GM12878 (cell line): Measurements from ENCODE around the gene DNAJC13. TPM values are rescaled to one million over a fixed set of nuclear protein-coding genes. Genes with fewer than 3 reads are reported as not detected.

ENCODE experiments used
- ATAC-seq: fragments of 200-7000 bp; cut with Tn5 transposase; 3 replicates; pipeline ENCODE4 v1.9.1; 2020; ENCODE audit warnings: mild to moderate bottlenecking, moderate library complexity
- BruUV-seq: library from RNA; stranded (reverse); fragments of 400-500 nt; replicated peaks from 2 replicates; lab custom pipeline; 2021; lab: Mats Ljungman, UMichigan
- CTCF ChIA-PET: fragments of 300-600 bp; sonication (Branson Sonifier 250); formaldehyde crosslinking; extraction: SDS; loops from one replicate; lab custom pipeline; 2021; ENCODE audit warnings: inconsistent platforms; lab: Yijun Ruan, JAX
- POLR2A ChIA-PET: fragments of 350-600 bp; formaldehyde crosslinking; extraction: SDS; loops from one replicate; lab custom pipeline; 2021; ENCODE audit warnings: inconsistent platforms; lab: Charles Lee
- RAD21 ChIA-PET: fragments of 300-600 bp; sonication (Branson Sonifier 250); formaldehyde crosslinking; loops from one replicate; lab custom pipeline; 2023; ENCODE audit warnings: antibody characterized with exemption; ENCODE audit not compliant: unreplicated experiment; lab: Charles Lee
- SMC1A ChIA-PET: fragments of 300-600 bp; sonication (Branson Sonifier 250); formaldehyde crosslinking; loops from one replicate; lab custom pipeline; 2023; ENCODE audit not compliant: unreplicated experiment, uncharacterized antibody; lab: Charles Lee
- DNase-seq: peaks from one replicate; pipeline ENCODE4 v3.0.0-alpha.2; 2011; ENCODE audit warnings: low read depth, low spot score
- FAIRE-seq: peaks from 3 replicates; lab custom pipeline; 2011; peaks lifted over from hg19 to GRCh38; lab: Jason Lieb, UNC
- H2AFZ ChIP-seq: 2 replicates; pipeline ENCODE4 v1.6.0; 2011; ENCODE audit warnings: low read depth, low read length, control low read depth; ENCODE audit not compliant: control insufficient read depth
- H3K27ac ChIP-seq: 2 replicates; pipeline ENCODE4 v1.5.1; 2011; ENCODE audit warnings: control low read depth; ENCODE audit not compliant: control insufficient read depth, insufficient read depth
- H3K27me3 ChIP-seq, 2 experiments: replicated peaks in 1 of 2; 2 replicates each; pipeline versions ENCODE4 v1.6.0 to v1.6.1; 2011; ENCODE audit warnings: low read length in 1 of 2; ENCODE audit not compliant: control insufficient read depth in 2 of 2, insufficient read depth in 2 of 2
- H3K36me3 ChIP-seq, 2 experiments: 2 replicates each; pipeline ENCODE4 v1.5.1; 2011; ENCODE audit warnings: low read length in 1 of 2; ENCODE audit not compliant: control insufficient read depth in 2 of 2, insufficient read depth in 2 of 2
- H3K4me1 ChIP-seq: 2 replicates; pipeline ENCODE4 v1.6.1; 2011; ENCODE audit warnings: mild to moderate bottlenecking, low read length, moderate library complexity, mixed read lengths; ENCODE audit not compliant: control insufficient read depth, insufficient read depth
- H3K4me2 ChIP-seq: 2 replicates; pipeline ENCODE4 v1.6.0; 2011; ENCODE audit warnings: control low read depth; ENCODE audit not compliant: control insufficient read depth, insufficient read depth
- H3K4me3 ChIP-seq: fragments of 200-600 bp; sonication (generic); 2 replicates; pipeline ENCODE4 v1.5.1; 2016
- H3K79me2 ChIP-seq: 2 replicates; pipeline ENCODE4 v1.6.0; 2011; ENCODE audit warnings: low read length; ENCODE audit not compliant: control insufficient read depth, insufficient read depth
- H3K9ac ChIP-seq: 2 replicates; pipeline ENCODE4 v1.8.0; 2011; ENCODE audit warnings: low read length, control low read depth, mixed read lengths; ENCODE audit not compliant: control insufficient read depth, insufficient read depth
- H3K9me3 ChIP-seq: replicated peaks from 3 replicates; pipeline ENCODE4 v1.5.1; 2011; ENCODE audit warnings: mild to moderate bottlenecking, low read length; ENCODE audit not compliant: control insufficient read depth, insufficient read depth
- H4K20me1 ChIP-seq: 2 replicates; pipeline ENCODE4 v1.6.0; 2011; ENCODE audit not compliant: control insufficient read depth, insufficient read depth
- BRCA1 ChIP-seq: IDR thresholded peaks from 2 replicates; pipeline ENCODE4 v1.6.1; 2011; ENCODE audit warnings: low read depth, low read length, improper control_type of control experiment
- CHD1 ChIP-seq: IDR thresholded peaks from 2 replicates; pipeline ENCODE4 v1.6.1; 2012; ENCODE audit warnings: low read depth, low read length, improper control_type of control experiment
- HDAC2 ChIP-seq: fragments of 200-600 bp; sonication (generic); IDR thresholded peaks from 2 replicates; pipeline ENCODE4 v1.6.1; 2017
- MLLT1 ChIP-seq: fragments of 450-650 bp; IDR thresholded peaks from 2 replicates; pipeline ENCODE4 v1.6.1; 2016; ENCODE audit warnings: mild to moderate bottlenecking
- MTA3 ChIP-seq: IDR thresholded peaks from 2 replicates; pipeline ENCODE4 v1.6.1; 2012; ENCODE audit warnings: low read length, inconsistent platforms, borderline replicate concordance
- MYB ChIP-seq: fragments of 150-350 bp; IDR thresholded peaks from 2 replicates; pipeline ENCODE4 v1.6.1; 2014; ENCODE audit warnings: mild to moderate bottlenecking, low read depth, low read length, borderline replicate concordance
- NFIC ChIP-seq: IDR thresholded peaks from 2 replicates; pipeline ENCODE4 v1.6.1; 2012; ENCODE audit warnings: low read depth, mild to moderate bottlenecking, inconsistent platforms, low read length, moderate library complexity
- TARDBP ChIP-seq: IDR thresholded peaks from 2 replicates; pipeline ENCODE4 v1.6.1; 2016; ENCODE audit warnings: borderline replicate concordance
- TCF7 ChIP-seq: IDR thresholded peaks from 2 replicates; pipeline ENCODE4 v1.6.1; 2014; ENCODE audit warnings: antibody characterized with exemption, borderline replicate concordance
- ZNF217 ChIP-seq: fragments of 450-650 bp; IDR thresholded peaks from 2 replicates; pipeline ENCODE4 v1.6.1; 2017; ENCODE audit warnings: antibody characterized with exemption, mild to moderate bottlenecking
- WGBS: methylation state at CpG from one replicate; pipeline ENCODE4 v1.1.6; 2016; ENCODE audit warnings: low lambda C conversion rate; ENCODE audit not compliant: insufficient replicate concordance, insufficient coverage; ENCODE audit errors: missing lambda C conversion rate; 5-methylcytosine and 5-hydroxymethylcytosine counted together
- in situ Hi-C: fragments of 300-500 bp; cut with MboI; formaldehyde crosslinking; loops from 9 replicates; pipeline ENCODE4 v1.14.3; 2018; ENCODE audit warnings: mixed read lengths
- intact Hi-C: fragments of 100-400 bp; cut with micrococcal nuclease; formaldehyde crosslinking; loops from one replicate; pipeline ENCODE4 v1.14.2; 2022; ENCODE audit not compliant: unreplicated experiment
- polyA plus RNA-seq, 11 experiments: library from polyadenylated mRNA; depleted of rRNA in 4 of 11; unstranded in 6 of 11; stranded (reverse) in 5 of 11; fragments of >200 nt; fragmentation: Nextera tagmentation in 4 of 11; fragmentation: Illumina TruSeq in 1 of 11; extraction: Ambion mirVana in 4 of 11; extraction: Trizol in 1 of 11; gene quantifications; 1 replicate in 1 of 11; 2 replicates in 10 of 11; pipeline versions ENCODE4 v1.2.1 to v1.2.3, GENCODE V29; 2011 to 2016; ENCODE audit warnings: inconsistent platforms in 2 of 11, missing spikeins in 2 of 11, low read depth in 1 of 11
- total RNA-seq, 4 experiments: library from RNA; depleted of rRNA in 3 of 4; stranded (reverse); fragments of >200 nt in 3 of 4; fragmentation: Illumina TruSeq in 1 of 4; extraction: Trizol in 1 of 4; gene quantifications; 2 replicates each; pipeline versions ENCODE4 v1.2.1 to v1.2.3, GENCODE V29; 2013 to 2021
- TF ChIP-seq, protein P1 (sequence below): IDR thresholded peaks from 2 replicates; pipeline ENCODE4 v1.6.1; 2011; ENCODE audit warnings: low read depth, low read length, improper control_type of control experiment, borderline replicate concordance

The DNAJC13 gene
- total and polyA plus RNA-seq, 10 of the 15 experiments (the other 5 are each of a cell fraction or from before 2014, with no cell fraction given) = 8.3 to 33.9 (median 17.0) TPM

- TF ChIP-seq MTA3 (no peak), TARDBP (no peak), BRCA1 (no peak)
- TF ChIP-seq, all 136 proteins: peak for 0
Observed at GRCh38 chr3:132456571-132456970, 39.3 kb downstream of the DNAJC13 start (continued).

GRCh38 chr3:132457286-132457685 lies 40.0 kb downstream of the DNAJC13 start:
- ChIA-PET RAD21 (no interaction called here), CTCF (interaction anchor here (1.4 kb wide), 1 partner anchor 186 kb away, joined by 4 read pairs; no protein-coding TSS in a partner anchor), SMC1A (interaction anchor here (0.8 to 2.1 kb wide), 4 partner anchors 10 to 81 kb away, joined by 3 to 6 read pairs (median 4); no protein-coding TSS in a partner anchor), POLR2A (no interaction called here)
- Histone ChIP-seq H3K9ac (no peak overlapping the region), H3K4me1 (no peaks in the 10 kb centered on the region), H3K27me3 (no peaks in the 10 kb centered on the region), H3K36me3 (peaks cover 0 to 36% of the 10 kb centered on the region in 2 experiments), H3K4me3 (no peak overlapping the region), H3K9me3 (no peaks in the 10 kb centered on the region), H2AFZ (no peak overlapping the region), H3K79me2 (no peaks in the 10 kb centered on the region), H4K20me1 (no peaks in the 10 kb centered on the region), H3K27ac (no peak overlapping the region), H3K4me2 (no peak overlapping the region)
- WGBS = 100% methylated on average over 1 of the region's 1 CpG
- in situ Hi-C loops (no loop called here), intact Hi-C loops (no loop called here)
- no peak for DNase-seq
- no TSS peak for BruUV-seq
- no peak for FAIRE-seq
- no peak for ATAC-seq
- no peak for TF ChIP-seq MYB

DNA sequence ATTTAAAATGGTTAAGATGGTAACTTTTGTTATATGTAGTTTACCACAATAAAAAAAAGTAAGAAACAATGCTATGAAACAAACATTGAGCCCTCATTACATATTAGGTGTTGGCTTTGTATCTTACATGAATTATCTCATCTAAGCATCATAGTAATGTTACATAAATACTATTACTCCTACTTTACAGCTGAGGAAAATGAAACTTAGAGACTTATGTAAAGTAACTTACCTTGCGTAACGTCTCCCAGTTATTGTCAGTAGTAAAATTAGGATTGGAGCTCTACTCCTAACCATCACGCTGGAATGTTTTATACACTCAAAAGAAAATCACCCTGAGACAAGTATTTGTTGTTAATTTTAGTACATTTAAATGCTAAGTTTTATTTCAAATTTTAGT lies 42.2 kb downstream of the DNAJC13 start:
- peaks cover 0 to 29% of the 10 kb centered on the region in 2 experiments for H3K36me3 ChIP-seq
- SMC1A ChIA-PET = interaction anchor here (0.7 kb wide), 1 partner anchor 77 kb away, joined by 5 read pairs; no protein-coding TSS in a partner anchor
- no peak for TF ChIP-seq NFIC
- TF ChIP-seq, protein P1, sequence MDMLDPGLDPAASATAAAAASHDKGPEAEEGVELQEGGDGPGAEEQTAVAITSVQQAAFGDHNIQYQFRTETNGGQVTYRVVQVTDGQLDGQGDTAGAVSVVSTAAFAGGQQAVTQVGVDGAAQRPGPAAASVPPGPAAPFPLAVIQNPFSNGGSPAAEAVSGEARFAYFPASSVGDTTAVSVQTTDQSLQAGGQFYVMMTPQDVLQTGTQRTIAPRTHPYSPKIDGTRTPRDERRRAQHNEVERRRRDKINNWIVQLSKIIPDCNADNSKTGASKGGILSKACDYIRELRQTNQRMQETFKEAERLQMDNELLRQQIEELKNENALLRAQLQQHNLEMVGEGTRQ = no peak
- no peak for TF ChIP-seq HDAC2
- no peak for TF ChIP-seq MLLT1
- TF ChIP-seq TCF7 = no peak
- no peak for TF ChIP-seq CHD1
- TF ChIP-seq ZNF217 = no peak

More for the DNA sequence above, 42.2 kb downstream of the DNAJC13 start:
- Histone ChIP-seq H4K20me1 (no peaks in the 10 kb centered on the region), H3K27ac (no peak overlapping the region), H3K9ac (no peak overlapping the region), H3K9me3 (no peaks in the 10 kb centered on the region), H3K79me2 (no peaks in the 10 kb centered on the region), H3K4me2 (no peak overlapping the region), H3K4me1 (no peaks in the 10 kb centered on the region), H3K4me3 (no peak overlapping the region), H3K27me3 (no peaks in the 10 kb centered on the region), H2AFZ (no peak overlapping the region)
- intact Hi-C loops = no loop called here
- POLR2A ChIA-PET = no interaction called here
- RAD21 ChIA-PET = no interaction called here
- DNase-seq = no peak
- no peak for FAIRE-seq
- no TSS peak for BruUV-seq
- no peak for ATAC-seq
- WGBS = 97% methylated on average over 3 of the region's 3 CpGs
- CTCF ChIA-PET = interaction anchor here (1.1 kb wide), 1 partner anchor 14 kb away, joined by 3 read pairs; no protein-coding TSS in a partner anchor
- in situ Hi-C loops = no loop called here
